GM19324 (cell line): ENCODE results near the gene ADD2.

ENCODE experiments used
- ATAC-seq: cut with Tn5 transposase; IDR thresholded peaks from one replicate; pipeline ENCODE4 v1.9.1; 2021; ENCODE audit warnings: mild to moderate bottlenecking, moderate library complexity; ENCODE audit not compliant: unreplicated experiment, low FRiP score

ADD2 gene

GRCh38 chr2:70726947-70727725, 40.9 kb downstream of the ADD2 start:
- no peak for ATAC-seq

GRCh38 chr2:70725505-70725904, 42.5 kb downstream of the ADD2 start:
- no peak for ATAC-seq

GRCh38 chr2:70724366-70724765, 43.6 kb downstream of the ADD2 start:
- no peak for ATAC-seq

- ATAC-seq = no peak
These were observed 44.6 kb downstream of the ADD2 start for GRCh38 chr2:70723286-70723885.

- no peak for ATAC-seq
These were observed 47.9 kb downstream of the ADD2 start for GRCh38 chr2:70720124-70720523.

- no peak for ATAC-seq
These were observed 48.8 kb downstream of the ADD2 start for GRCh38 chr2:70719231-70719630.

- no peak for ATAC-seq
These were observed 49.3 kb downstream of the ADD2 start for GRCh38 chr2:70718736-70719135.

- no peak for ATAC-seq
These were observed 49.8 kb downstream of the ADD2 start for GRCh38 chr2:70718241-70718640.

GRCh38 chr2:70717431-70718038, 50.5 kb downstream of the ADD2 start:
- ATAC-seq = no peak

GRCh38 chr2:70716951-70717350, 51.0 kb downstream of the ADD2 start:
- no peak for ATAC-seq

GRCh38 chr2:70716131-70716743, 51.8 kb downstream of the ADD2 start:
- no peak for ATAC-seq

GRCh38 chr2:70715071-70715985, 52.7 kb downstream of the ADD2 start:
- ATAC-seq = no peak

GRCh38 chr2:70714141-70714905, 53.7 kb downstream of the ADD2 start:
- ATAC-seq = no peak

- no peak for ATAC-seq
These were observed 55.1 kb downstream of the ADD2 start for GRCh38 chr2:70712916-70713315.

- ATAC-seq = no peak
These were observed 56.8 kb downstream of the ADD2 start for GRCh38 chr2:70711191-70711590.

GRCh38 chr2:70710038-70710690, 57.8 kb downstream of the ADD2 start:
- no peak for ATAC-seq

- ATAC-seq = no peak
These were observed 58.5 kb downstream of the ADD2 start for GRCh38 chr2:70709275-70710037.
